HG03039 (cell line): Measurements from ENCODE around the gene CREB3L2.
"Not testable (repeated sequence)": the region's sequence is repeated elsewhere in the genome, so short reads cannot be mapped to it uniquely, and the experiment has no call there.

ENCODE experiments used
- ATAC-seq: cut with Tn5 transposase; IDR thresholded peaks from one replicate; pipeline ENCODE4 v1.9.1; 2021; ENCODE audit warnings: mild to moderate bottlenecking, moderate library complexity; ENCODE audit not compliant: unreplicated experiment

CREB3L2 gene

GRCh38 chr7:137970253-137970975 is 31.5 kb downstream of the CREB3L2 start:
- ATAC-seq, result no peak

- no peak for ATAC-seq
These were observed 32.1 kb downstream of the CREB3L2 start for GRCh38 chr7:137969828-137970227.

GRCh38 chr7:137968890-137969289 is 33.0 kb downstream of the CREB3L2 start:
- ATAC-seq, result no peak

GRCh38 chr7:137968339-137968738 is 33.5 kb downstream of the CREB3L2 start:
- not testable (repeated sequence) for ATAC-seq

GRCh38 chr7:137967143-137968018 is 34.5 kb downstream of the CREB3L2 start:
- no peak for ATAC-seq

- no peak for ATAC-seq
These were observed 35.2 kb downstream of the CREB3L2 start for GRCh38 chr7:137966641-137967142.

- ATAC-seq, result no peak
These were observed 35.8 kb downstream of the CREB3L2 start for GRCh38 chr7:137965942-137966640.

- no peak for ATAC-seq
These were observed 36.9 kb downstream of the CREB3L2 start for GRCh38 chr7:137964824-137965545.

GRCh38 chr7:137962875-137963507 is 38.9 kb downstream of the CREB3L2 start:
- no peak for ATAC-seq

GRCh38 chr7:137962491-137962874 is 39.4 kb downstream of the CREB3L2 start:
- no peak for ATAC-seq

GRCh38 chr7:137961200-137962177 is 40.4 kb downstream of the CREB3L2 start:
- ATAC-seq, result peak; percentile 94

- ATAC-seq, result no peak
These were observed 41.9 kb downstream of the CREB3L2 start for GRCh38 chr7:137960020-137960419.

GRCh38 chr7:137958470-137959431 is 43.1 kb downstream of the CREB3L2 start:
- no peak for ATAC-seq

GRCh38 chr7:137957887-137958286 is 44.0 kb downstream of the CREB3L2 start:
- no peak for ATAC-seq

GRCh38 chr7:137956591-137956990 is 45.3 kb downstream of the CREB3L2 start:
- no peak for ATAC-seq

- no peak for ATAC-seq
These were observed 45.7 kb downstream of the CREB3L2 start for GRCh38 chr7:137956183-137956582.

- ATAC-seq, result no peak
These were observed 47.3 kb downstream of the CREB3L2 start for GRCh38 chr7:137954614-137955013.
